ENCODE data around the gene RBBP9. TPM values are rescaled to one million over a fixed set of nuclear protein-coding genes. Genes with fewer than 3 reads are reported as not detected.
A peak's percentile ranks its signal among the peaks of the same experiment; 100 is the strongest.

RBBP9 gene
- total and polyA plus RNA-seq, 9 of the 15 experiments (the other 6 are each of a cell fraction or from before 2014, with no cell fraction given), result 0.94 to 4.4 (median 2.5) TPM

DNA sequence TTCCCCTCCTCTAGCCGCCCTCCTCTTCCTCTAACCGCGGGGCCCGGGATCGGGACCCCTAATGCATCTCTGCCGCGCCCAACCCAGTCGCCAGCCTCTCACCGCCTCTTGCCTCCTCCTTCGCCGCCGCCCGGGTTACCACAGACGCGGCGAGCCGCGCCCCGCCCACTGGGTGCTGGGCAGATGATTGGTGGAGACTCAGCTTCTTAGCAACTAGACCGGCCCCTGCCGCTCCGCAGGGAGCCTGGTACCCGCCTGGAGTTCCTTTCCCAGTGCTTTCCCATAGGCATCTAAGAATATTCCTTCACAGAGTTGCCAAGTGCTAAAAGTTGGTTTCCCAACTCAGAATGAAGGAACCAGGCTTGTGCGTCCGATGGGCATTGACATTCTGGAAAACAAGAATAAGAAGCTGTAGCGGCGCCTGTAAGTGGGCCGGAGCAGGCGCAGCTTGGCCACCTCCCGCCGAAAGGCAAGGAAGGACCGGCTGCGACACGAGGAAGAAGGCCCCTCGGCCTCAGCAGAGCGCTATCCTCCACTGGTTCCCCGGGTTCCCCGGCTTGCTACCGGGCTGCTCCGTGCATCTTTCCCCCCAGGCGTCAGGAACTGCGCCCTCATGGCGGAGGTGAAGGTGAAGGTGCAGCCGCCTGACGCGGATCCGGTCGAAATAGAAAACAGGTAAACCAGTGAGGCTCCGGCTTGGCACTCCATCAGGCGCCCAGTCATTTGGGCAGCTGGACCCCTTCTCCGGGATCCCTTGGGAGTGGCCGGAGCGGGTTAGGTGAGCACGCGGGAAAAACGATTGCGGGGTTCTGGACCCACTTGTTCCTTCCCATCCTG lies 29.9 kb downstream of the RBBP9 start, which contains the start of the genes DZANK1 and POLR3F (continued):
- TF ChIP-seq ELF1 (tag; IDR thresholded peaks at IDR 0.05) (peak; percentile 53; the same call in 1 of the 2 replicates), SMAD2 (IDR thresholded peaks at IDR 0.05; ENCODE audit: low read depth, low read length) (no peak), MTF1 (CRISPR knock-in tag; IDR thresholded peaks at IDR 0.05; ENCODE audit: borderline replicate concordance) (no peak), RBM34 (IDR thresholded peaks at IDR 0.05; ENCODE audit: borderline replicate concordance, insufficient read depth, low read length) (no peak), POLR2H (tag; IDR thresholded peaks at IDR 0.05; ENCODE audit: low read depth) (no peak), CC2D1A (IDR thresholded peaks at IDR 0.05) (no peak), C11orf30 (IDR thresholded peaks at IDR 0.05; ENCODE audit: low read depth) (peak; percentile 100), TGIF2 (CRISPR knock-in tag; IDR thresholded peaks at IDR 0.05) (no peak), ZNF780A (CRISPR knock-in tag; IDR thresholded peaks at IDR 0.05) (no peak), ZNF717 (CRISPR knock-in tag; IDR thresholded peaks at IDR 0.05) (no peak), HOXB6 (CRISPR knock-in tag; IDR thresholded peaks at IDR 0.05; ENCODE audit: borderline replicate concordance) (no peak), PHF21A (IDR thresholded peaks at IDR 0.05; ENCODE audit: borderline replicate concordance, low read depth) (no peak), SMARCA4 (IDR thresholded peaks at IDR 0.05) (no peak), CTBP1 (IDR thresholded peaks at IDR 0.05; ENCODE audit: borderline replicate concordance) (peak; percentile 63; the same call in 1 of the 2 replicates)
- TF ChIP-seq, protein P1, sequence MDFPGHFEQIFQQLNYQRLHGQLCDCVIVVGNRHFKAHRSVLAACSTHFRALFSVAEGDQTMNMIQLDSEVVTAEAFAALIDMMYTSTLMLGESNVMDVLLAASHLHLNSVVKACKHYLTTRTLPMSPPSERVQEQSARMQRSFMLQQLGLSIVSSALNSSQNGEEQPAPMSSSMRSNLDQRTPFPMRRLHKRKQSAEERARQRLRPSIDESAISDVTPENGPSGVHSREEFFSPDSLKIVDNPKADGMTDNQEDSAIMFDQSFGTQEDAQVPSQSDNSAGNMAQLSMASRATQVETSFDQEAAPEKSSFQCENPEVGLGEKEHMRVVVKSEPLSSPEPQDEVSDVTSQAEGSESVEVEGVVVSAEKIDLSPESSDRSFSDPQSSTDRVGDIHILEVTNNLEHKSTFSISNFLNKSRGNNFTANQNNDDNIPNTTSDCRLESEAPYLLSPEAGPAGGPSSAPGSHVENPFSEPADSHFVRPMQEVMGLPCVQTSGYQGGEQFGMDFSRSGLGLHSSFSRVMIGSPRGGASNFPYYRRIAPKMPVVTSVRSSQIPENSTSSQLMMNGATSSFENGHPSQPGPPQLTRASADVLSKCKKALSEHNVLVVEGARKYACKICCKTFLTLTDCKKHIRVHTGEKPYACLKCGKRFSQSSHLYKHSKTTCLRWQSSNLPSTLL (IDR thresholded peaks at IDR 0.05), result no peak
- TF ChIP-seq, protein P2, sequence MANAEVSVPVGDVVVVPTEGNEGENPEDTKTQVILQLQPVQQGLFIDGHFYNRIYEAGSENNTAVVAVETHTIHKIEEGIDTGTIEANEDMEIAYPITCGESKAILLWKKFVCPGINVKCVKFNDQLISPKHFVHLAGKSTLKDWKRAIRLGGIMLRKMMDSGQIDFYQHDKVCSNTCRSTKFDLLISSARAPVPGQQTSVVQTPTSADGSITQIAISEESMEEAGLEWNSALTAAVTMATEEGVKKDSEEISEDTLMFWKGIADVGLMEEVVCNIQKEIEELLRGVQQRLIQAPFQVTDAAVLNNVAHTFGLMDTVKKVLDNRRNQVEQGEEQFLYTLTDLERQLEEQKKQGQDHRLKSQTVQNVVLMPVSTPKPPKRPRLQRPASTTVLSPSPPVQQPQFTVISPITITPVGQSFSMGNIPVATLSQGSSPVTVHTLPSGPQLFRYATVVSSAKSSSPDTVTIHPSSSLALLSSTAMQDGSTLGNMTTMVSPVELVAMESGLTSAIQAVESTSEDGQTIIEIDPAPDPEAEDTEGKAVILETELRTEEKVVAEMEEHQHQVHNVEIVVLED (CRISPR knock-in tag; IDR thresholded peaks at IDR 0.05), result no peak
- TF ChIP-seq, protein P3, sequence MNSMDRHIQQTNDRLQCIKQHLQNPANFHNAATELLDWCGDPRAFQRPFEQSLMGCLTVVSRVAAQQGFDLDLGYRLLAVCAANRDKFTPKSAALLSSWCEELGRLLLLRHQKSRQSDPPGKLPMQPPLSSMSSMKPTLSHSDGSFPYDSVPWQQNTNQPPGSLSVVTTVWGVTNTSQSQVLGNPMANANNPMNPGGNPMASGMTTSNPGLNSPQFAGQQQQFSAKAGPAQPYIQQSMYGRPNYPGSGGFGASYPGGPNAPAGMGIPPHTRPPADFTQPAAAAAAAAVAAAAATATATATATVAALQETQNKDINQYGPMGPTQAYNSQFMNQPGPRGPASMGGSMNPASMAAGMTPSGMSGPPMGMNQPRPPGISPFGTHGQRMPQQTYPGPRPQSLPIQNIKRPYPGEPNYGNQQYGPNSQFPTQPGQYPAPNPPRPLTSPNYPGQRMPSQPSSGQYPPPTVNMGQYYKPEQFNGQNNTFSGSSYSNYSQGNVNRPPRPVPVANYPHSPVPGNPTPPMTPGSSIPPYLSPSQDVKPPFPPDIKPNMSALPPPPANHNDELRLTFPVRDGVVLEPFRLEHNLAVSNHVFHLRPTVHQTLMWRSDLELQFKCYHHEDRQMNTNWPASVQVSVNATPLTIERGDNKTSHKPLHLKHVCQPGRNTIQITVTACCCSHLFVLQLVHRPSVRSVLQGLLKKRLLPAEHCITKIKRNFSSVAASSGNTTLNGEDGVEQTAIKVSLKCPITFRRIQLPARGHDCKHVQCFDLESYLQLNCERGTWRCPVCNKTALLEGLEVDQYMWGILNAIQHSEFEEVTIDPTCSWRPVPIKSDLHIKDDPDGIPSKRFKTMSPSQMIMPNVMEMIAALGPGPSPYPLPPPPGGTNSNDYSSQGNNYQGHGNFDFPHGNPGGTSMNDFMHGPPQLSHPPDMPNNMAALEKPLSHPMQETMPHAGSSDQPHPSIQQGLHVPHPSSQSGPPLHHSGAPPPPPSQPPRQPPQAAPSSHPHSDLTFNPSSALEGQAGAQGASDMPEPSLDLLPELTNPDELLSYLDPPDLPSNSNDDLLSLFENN (IDR thresholded peaks at IDR 0.05; ENCODE audit: low read depth in 2 of 2, low read length in 2 of 2), result no peak
- TF ChIP-seq, protein P4, sequence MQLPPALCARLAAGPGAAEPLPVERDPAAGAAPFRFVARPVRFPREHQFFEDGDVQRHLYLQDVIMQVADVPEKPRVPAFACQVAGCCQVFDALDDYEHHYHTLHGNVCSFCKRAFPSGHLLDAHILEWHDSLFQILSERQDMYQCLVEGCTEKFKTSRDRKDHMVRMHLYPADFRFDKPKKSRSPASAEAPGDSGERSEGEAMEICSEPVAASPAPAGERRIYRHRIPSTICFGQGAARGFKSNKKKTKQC (CRISPR knock-in tag; IDR thresholded peaks at IDR 0.05), result 0 out of 2 replicates have a peak, but pooled peaks have one; percentile 40
- TF ChIP-seq, protein P5, sequence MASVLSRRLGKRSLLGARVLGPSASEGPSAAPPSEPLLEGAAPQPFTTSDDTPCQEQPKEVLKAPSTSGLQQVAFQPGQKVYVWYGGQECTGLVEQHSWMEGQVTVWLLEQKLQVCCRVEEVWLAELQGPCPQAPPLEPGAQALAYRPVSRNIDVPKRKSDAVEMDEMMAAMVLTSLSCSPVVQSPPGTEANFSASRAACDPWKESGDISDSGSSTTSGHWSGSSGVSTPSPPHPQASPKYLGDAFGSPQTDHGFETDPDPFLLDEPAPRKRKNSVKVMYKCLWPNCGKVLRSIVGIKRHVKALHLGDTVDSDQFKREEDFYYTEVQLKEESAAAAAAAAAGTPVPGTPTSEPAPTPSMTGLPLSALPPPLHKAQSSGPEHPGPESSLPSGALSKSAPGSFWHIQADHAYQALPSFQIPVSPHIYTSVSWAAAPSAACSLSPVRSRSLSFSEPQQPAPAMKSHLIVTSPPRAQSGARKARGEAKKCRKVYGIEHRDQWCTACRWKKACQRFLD (CRISPR knock-in tag; IDR thresholded peaks at IDR 0.05), result no peak

Measured in K562 (cell line).